SK-N-SH treated with all-trans-retinoic acid at 6 μM for 48 hours (cell line): Measurements from ENCODE around the gene CENPT.

Experiments used
- ARNTL ChIP-seq: fragments of 450-650 bp; formaldehyde crosslinking; IDR thresholded peaks from 2 replicates; pipeline ENCODE4 v1.5.0; 2020; ENCODE audit warnings: low read depth, mild to moderate bottlenecking, moderate library complexity, borderline replicate concordance
- BACH2 ChIP-seq: fragments of 250-450 bp; sonication (Bioruptor Pico); IDR thresholded peaks from 2 replicates; pipeline ENCODE4 v1.9.0; 2021; ENCODE audit warnings: mild to moderate bottlenecking, borderline replicate concordance
- CSDC2 ChIP-seq: fragments of 250-450 bp; sonication (Bioruptor Pico); IDR thresholded peaks from 2 replicates; pipeline ENCODE4 v1.5.0; 2020; ENCODE audit warnings: mild to moderate bottlenecking, moderate library complexity
- ISL1 ChIP-seq: fragments of 250-450 bp; sonication (Bioruptor Pico); IDR thresholded peaks from 2 replicates; pipeline ENCODE4 v2.1.2; 2022; ENCODE audit warnings: mild to moderate bottlenecking, moderate library complexity
- PATZ1 ChIP-seq: fragments of 250-450 bp; sonication (Bioruptor Pico); IDR thresholded peaks from 2 replicates; pipeline ENCODE4 v1.8.0; 2020; ENCODE audit warnings: mild to moderate bottlenecking, moderate library complexity, borderline replicate concordance
- POU6F1 ChIP-seq: fragments of 250-450 bp; sonication (Bioruptor Pico); IDR thresholded peaks from 2 replicates; pipeline ENCODE4 v1.8.0; 2021; ENCODE audit warnings: low read depth, mild to moderate bottlenecking, moderate library complexity, borderline replicate concordance
- PPARA ChIP-seq: fragments of 250-450 bp; sonication (Bioruptor Pico); IDR thresholded peaks from 2 replicates; pipeline ENCODE4 v1.5.0; 2020; ENCODE audit warnings: mild to moderate bottlenecking, borderline replicate concordance
- ZC3H10 ChIP-seq: fragments of 250-450 bp; sonication (Bioruptor Pico); IDR thresholded peaks from 2 replicates; pipeline ENCODE4 v1.5.1; 2021; ENCODE audit warnings: mild to moderate bottlenecking, moderate library complexity
- ZFP3 ChIP-seq: fragments of 250-450 bp; sonication (Bioruptor Pico); IDR thresholded peaks from 2 replicates; pipeline ENCODE4 v1.5.0; 2020; ENCODE audit warnings: mild to moderate bottlenecking, moderate library complexity
- ZNF70 ChIP-seq: fragments of 450-650 bp; formaldehyde crosslinking; IDR thresholded peaks from 2 replicates; pipeline ENCODE4 v1.5.0; 2020; ENCODE audit warnings: mild to moderate bottlenecking, moderate library complexity
- ZNF8 ChIP-seq: fragments of 450-650 bp; formaldehyde crosslinking; IDR thresholded peaks from 2 replicates; pipeline ENCODE4 v1.5.0; 2020; ENCODE audit warnings: mild to moderate bottlenecking, moderate library complexity
- TF ChIP-seq, protein P1 (sequence below): fragments of 250-450 bp; sonication (Bioruptor Pico); IDR thresholded peaks from 2 replicates; pipeline ENCODE4 v1.5.1; 2020; ENCODE audit warnings: low read depth, mild to moderate bottlenecking, moderate library complexity
- TF ChIP-seq, protein P2 (sequence below): fragments of 250-450 bp; sonication (Bioruptor Pico); IDR thresholded peaks from 2 replicates; pipeline ENCODE4 v1.5.0; 2020; ENCODE audit warnings: mild to moderate bottlenecking, moderate library complexity

GRCh38 chr16:67874372-67874771 lies 26.9 kb upstream of the CENPT start:
- TF ChIP-seq, protein P1, sequence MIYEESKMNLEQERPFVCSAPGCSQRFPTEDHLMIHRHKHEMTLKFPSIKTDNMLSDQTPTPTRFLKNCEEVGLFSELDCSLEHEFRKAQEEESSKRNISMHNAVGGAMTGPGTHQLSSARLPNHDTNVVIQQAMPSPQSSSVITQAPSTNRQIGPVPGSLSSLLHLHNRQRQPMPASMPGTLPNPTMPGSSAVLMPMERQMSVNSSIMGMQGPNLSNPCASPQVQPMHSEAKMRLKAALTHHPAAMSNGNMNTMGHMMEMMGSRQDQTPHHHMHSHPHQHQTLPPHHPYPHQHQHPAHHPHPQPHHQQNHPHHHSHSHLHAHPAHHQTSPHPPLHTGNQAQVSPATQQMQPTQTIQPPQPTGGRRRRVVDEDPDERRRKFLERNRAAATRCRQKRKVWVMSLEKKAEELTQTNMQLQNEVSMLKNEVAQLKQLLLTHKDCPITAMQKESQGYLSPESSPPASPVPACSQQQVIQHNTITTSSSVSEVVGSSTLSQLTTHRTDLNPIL (CRISPR knock-in tag) = no peak
- TF ChIP-seq CSDC2 (CRISPR knock-in tag) (no peak), PATZ1 (no peak), ISL1 (CRISPR knock-in tag) (no peak), ZC3H10 (CRISPR knock-in tag) (no peak), ZNF8 (no peak), BACH2 (CRISPR knock-in tag) (no peak), ARNTL (no peak), ZNF70 (no peak), PPARA (no peak), ZFP3 (CRISPR knock-in tag) (no peak), POU6F1 (CRISPR knock-in tag) (no peak)
- TF ChIP-seq, protein P2, sequence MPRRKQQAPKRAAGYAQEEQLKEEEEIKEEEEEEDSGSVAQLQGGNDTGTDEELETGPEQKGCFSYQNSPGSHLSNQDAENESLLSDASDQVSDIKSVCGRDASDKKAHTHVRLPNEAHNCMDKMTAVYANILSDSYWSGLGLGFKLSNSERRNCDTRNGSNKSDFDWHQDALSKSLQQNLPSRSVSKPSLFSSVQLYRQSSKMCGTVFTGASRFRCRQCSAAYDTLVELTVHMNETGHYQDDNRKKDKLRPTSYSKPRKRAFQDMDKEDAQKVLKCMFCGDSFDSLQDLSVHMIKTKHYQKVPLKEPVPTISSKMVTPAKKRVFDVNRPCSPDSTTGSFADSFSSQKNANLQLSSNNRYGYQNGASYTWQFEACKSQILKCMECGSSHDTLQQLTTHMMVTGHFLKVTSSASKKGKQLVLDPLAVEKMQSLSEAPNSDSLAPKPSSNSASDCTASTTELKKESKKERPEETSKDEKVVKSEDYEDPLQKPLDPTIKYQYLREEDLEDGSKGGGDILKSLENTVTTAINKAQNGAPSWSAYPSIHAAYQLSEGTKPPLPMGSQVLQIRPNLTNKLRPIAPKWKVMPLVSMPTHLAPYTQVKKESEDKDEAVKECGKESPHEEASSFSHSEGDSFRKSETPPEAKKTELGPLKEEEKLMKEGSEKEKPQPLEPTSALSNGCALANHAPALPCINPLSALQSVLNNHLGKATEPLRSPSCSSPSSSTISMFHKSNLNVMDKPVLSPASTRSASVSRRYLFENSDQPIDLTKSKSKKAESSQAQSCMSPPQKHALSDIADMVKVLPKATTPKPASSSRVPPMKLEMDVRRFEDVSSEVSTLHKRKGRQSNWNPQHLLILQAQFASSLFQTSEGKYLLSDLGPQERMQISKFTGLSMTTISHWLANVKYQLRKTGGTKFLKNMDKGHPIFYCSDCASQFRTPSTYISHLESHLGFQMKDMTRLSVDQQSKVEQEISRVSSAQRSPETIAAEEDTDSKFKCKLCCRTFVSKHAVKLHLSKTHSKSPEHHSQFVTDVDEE = no peak
